HuH-7 (cell line): ENCODE data around the gene STAB2.

Source experiments
- DNase-seq: peaks from one replicate; pipeline ENCODE4 v3.0.0; 2011; ENCODE audit warnings: low spot score

Gene STAB2

GRCh38 chr12:103748875-103749274 is 161.8 kb downstream of the STAB2 start:
- no peak for DNase-seq

GRCh38 chr12:103751171-103751570 is 164.1 kb downstream of the STAB2 start:
- peak; percentile 33 for DNase-seq

GRCh38 chr12:103751600-103751999 is 164.5 kb downstream of the STAB2 start:
- no peak for DNase-seq

GRCh38 chr12:103755425-103755824 is 168.4 kb downstream of the STAB2 start:
- DNase-seq, result no peak

GRCh38 chr12:103756443-103756842 is 169.4 kb downstream of the STAB2 start:
- DNase-seq, result no peak

GRCh38 chr12:103757248-103757647 is 170.2 kb downstream of the STAB2 start:
- no peak for DNase-seq

- DNase-seq, result no peak
Measured at GRCh38 chr12:103758310-103759089, 171.4 kb downstream of the STAB2 start.

- DNase-seq, result no peak
Measured at GRCh38 chr12:103762473-103762872, 175.4 kb downstream of the STAB2 start.

- DNase-seq, result no peak
Measured at GRCh38 chr12:103765322-103765721, 178.2 kb downstream of the STAB2 start.

- DNase-seq, result no peak
Measured at GRCh38 chr12:103766028-103766427, 179.0 kb downstream of the STAB2 start.

GRCh38 chr12:103768467-103769123 is 181.5 kb downstream of the STAB2 start:
- no peak for DNase-seq

GRCh38 chr12:103769240-103769945 is 182.3 kb downstream of the STAB2 start:
- no peak for DNase-seq

GRCh38 chr12:103771466-103771865 is 184.4 kb downstream of the STAB2 start:
- peak; percentile 55 for DNase-seq

GRCh38 chr12:103772367-103773108 is 185.5 kb downstream of the STAB2 start:
- no peak for DNase-seq

- DNase-seq, result no peak
Measured at GRCh38 chr12:103773109-103773910, 186.2 kb downstream of the STAB2 start.

GRCh38 chr12:103774977-103775560 is 188.0 kb downstream of the STAB2 start:
- DNase-seq, result no peak

GRCh38 chr12:103778781-103779180 is 191.7 kb downstream of the STAB2 start:
- no peak for DNase-seq

GRCh38 chr12:103779410-103780092 is 192.5 kb downstream of the STAB2 start:
- DNase-seq, result no peak

- DNase-seq, result no peak
Measured at GRCh38 chr12:103780093-103780440, 193.0 kb downstream of the STAB2 start.

GRCh38 chr12:103780992-103781391 is 193.9 kb downstream of the STAB2 start:
- DNase-seq, result no peak

- DNase-seq, result no peak
Measured at GRCh38 chr12:103782399-103782798, 195.3 kb downstream of the STAB2 start.
